Measurements from ENCODE around the gene ADSS1. TPM values are rescaled to one million over a fixed set of nuclear protein-coding genes. Genes with fewer than 3 reads are reported as not detected.
A peak's percentile ranks its signal among the peaks of the same experiment; 100 is the strongest.

The ADSS1 gene
- total RNA-seq, 1 donor from 2014 or later, result 89.8 TPM

DNA sequence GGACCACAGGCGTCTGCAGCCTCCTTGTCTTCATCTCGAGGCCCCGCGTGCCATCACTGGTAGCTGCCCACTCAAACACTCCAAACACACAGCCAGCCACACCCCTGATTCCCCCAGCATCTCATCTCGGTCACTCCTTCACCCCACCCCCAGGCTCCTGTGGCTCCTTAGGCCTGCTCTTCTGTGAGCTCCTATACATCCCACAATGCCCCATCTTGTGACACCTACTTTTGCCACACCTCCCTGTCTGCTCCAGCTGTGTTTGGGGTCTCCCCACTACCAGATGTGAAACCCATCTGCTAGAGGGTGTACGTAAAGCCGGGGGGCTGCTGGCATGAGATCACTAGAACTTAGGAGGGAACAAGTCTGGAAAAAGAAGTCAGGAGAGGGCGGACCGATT, 67.4 kb downstream of the ADSS1 start:
- Histone ChIP-seq H3K9me3 (ENCODE audit: control insufficient read depth in 3 of 3, low read length in 3 of 3) (no peaks in the 10 kb centered on the region), H3K9ac (ENCODE audit: low read depth in 1 of 3, low read length in 3 of 3) (peak overlapping the region in 1 of 3 donors; percentile 88), H3K4me3 (ENCODE audit: low read length in 3 of 3) (no peak overlapping the region), H3K36me3 (ENCODE audit: control insufficient read depth in 3 of 3, insufficient read depth in 3 of 3, low read length in 3 of 3) (peaks cover 16 to 23% (median 17%) of the 10 kb centered on the region in 3 donors), H3K27me3 (ENCODE audit: control insufficient read depth in 3 of 3, insufficient read depth in 3 of 3, low read length in 3 of 3) (no peaks in the 10 kb centered on the region), H3K27ac (ENCODE audit: low read depth, low read length) (no peak overlapping the region), H3K4me1 (ENCODE audit: control insufficient read depth in 3 of 3, insufficient read depth in 3 of 3, low read length in 3 of 3) (peaks cover 40 to 60% (median 53%) of the 10 kb centered on the region in 3 donors)

DNA sequence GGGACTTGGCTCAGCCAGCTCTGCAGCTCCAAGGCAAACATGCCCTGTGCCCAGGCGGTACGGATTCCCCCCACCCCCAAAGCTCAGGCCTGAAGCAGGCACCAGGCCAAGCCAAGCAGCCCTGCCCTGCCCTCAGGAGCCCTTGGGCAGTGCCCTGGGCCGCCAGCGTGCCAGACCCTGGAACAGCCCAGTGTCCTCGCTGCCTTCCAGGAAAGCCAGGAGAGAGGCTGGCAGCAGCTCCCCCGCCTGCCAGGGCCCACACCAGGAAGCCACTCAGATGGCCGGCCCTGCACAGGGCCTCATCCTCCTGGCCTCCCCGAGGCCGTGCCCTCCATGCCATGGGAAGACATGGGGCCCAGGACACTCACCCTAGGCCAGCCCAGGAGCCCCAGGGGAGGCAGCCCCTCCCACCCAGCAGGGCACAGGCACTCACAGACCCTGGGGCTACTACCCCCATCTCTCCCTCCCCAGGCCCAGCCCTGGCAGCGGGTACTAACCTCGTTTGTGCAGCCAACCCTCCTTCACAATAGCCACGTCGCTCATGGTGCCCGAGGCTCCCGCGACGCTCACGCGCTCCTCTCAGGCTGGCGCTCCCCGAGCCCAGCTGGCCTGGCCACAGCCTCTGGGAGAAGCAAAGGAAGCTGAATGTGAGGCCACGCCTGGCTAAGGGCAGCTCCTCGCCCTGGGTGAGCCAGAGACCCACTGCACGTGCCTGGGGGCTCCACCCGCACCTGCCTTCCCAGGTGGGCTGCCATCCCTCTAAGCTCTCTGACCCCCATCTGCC, 68.3 kb downstream of the ADSS1 start:
- H3K36me3 ChIP-seq (ENCODE audit: control insufficient read depth in 3 of 3, insufficient read depth in 3 of 3, low read length in 3 of 3), result peaks cover 16 to 23% (median 17%) of the 10 kb centered on the region in 3 donors
- H3K9ac ChIP-seq (ENCODE audit: low read depth in 1 of 3, low read length in 3 of 3), result peak overlapping the region; percentile 14 to 88 (median 57)
- H3K4me1 ChIP-seq (ENCODE audit: control insufficient read depth in 3 of 3, insufficient read depth in 3 of 3, low read length in 3 of 3), result peaks cover 37 to 56% (median 52%) of the 10 kb centered on the region in 3 donors

DNA sequence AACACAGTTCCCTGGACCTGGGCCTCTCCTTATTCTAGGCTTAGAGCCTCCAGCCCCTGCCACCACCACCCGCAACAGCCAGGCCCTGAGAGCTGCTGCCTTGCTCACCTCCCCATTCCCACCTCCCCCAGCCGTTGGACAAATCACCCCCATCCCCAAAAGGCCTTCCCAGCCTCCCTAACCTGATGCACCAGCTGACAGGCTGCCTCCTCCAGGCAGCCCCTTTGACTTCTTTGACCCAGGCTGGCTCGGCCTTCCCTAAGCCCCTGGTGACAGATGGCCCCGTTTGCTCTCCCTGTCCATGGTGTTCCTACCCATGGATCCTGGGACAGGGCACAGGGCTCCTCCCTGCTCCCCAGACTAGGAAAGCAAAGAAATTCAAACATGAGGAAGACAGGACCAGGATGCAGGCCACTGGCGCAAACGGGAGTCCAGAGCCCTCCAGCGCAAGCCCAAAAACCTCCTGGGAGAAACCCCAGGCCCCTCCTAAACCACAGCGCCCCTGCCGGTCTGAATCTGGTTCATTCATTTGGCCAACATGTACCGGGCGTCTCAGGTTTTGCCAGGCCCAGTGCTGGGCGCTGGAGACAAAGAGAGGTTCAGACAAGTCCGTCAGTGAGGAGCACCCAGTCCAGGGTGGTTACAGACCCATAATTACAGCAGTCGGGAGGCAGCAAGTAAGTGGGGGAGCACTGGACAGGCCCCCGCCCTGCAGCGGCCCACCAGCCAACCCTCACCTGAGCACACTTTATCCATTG, 69.1 kb downstream of the ADSS1 start:
- peaks cover 39 to 61% (median 54%) of the 10 kb centered on the region in 3 donors for H3K4me1 ChIP-seq (ENCODE audit: control insufficient read depth in 3 of 3, insufficient read depth in 3 of 3, low read length in 3 of 3)
- no peak overlapping the region for H3K27ac ChIP-seq (ENCODE audit: low read depth, low read length)
- H3K9ac ChIP-seq (ENCODE audit: low read depth in 1 of 3, low read length in 3 of 3), result peak overlapping the region; percentile 63 to 88 (median 70)

More for the DNA sequence above, 68.3 kb downstream of the ADSS1 start:
- Histone ChIP-seq H3K4me3 (ENCODE audit: low read length in 3 of 3) (peak overlapping the region in 1 of 3 donors; percentile 41), H3K27me3 (ENCODE audit: control insufficient read depth in 3 of 3, insufficient read depth in 3 of 3, low read length in 3 of 3) (no peaks in the 10 kb centered on the region), H3K27ac (ENCODE audit: low read depth, low read length) (no peak overlapping the region), H3K9me3 (ENCODE audit: control insufficient read depth in 3 of 3, low read length in 3 of 3) (no peaks in the 10 kb centered on the region)

DNA sequence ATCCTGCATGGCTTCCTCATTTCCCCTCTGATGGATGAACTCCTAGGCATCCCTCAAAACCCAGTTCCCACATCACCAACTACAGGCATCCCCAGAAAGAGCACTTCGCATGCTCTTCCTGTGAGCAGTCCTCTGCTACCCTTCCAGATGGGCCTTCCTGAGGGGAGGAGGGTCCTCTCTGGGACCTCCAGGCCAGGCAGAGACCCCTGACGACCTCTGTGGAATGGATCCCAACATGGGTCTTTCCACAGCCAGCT, 69.6 kb downstream of the ADSS1 start:
- Histone ChIP-seq H3K27me3 (ENCODE audit: control insufficient read depth in 3 of 3, insufficient read depth in 3 of 3, low read length in 3 of 3) (no peaks in the 10 kb centered on the region), H3K4me3 (ENCODE audit: low read length in 3 of 3) (peak overlapping the region in 2 of 3 donors; percentile 76 to 82), H3K36me3 (ENCODE audit: control insufficient read depth in 3 of 3, insufficient read depth in 3 of 3, low read length in 3 of 3) (peaks cover 12 to 18% (median 17%) of the 10 kb centered on the region in 3 donors), H3K9ac (ENCODE audit: low read depth in 1 of 3, low read length in 3 of 3) (peak overlapping the region; percentile 63 to 88 (median 70)), H3K27ac (ENCODE audit: low read depth, low read length) (no peak overlapping the region), H3K9me3 (ENCODE audit: control insufficient read depth in 3 of 3, low read length in 3 of 3) (no peaks in the 10 kb centered on the region), H3K4me1 (ENCODE audit: control insufficient read depth in 3 of 3, insufficient read depth in 3 of 3, low read length in 3 of 3) (peaks cover 42 to 58% (median 58%) of the 10 kb centered on the region in 3 donors)

More for the DNA sequence above, 69.1 kb downstream of the ADSS1 start:
- peak overlapping the region in 1 of 3 donors; percentile 76 for H3K4me3 ChIP-seq (ENCODE audit: low read length in 3 of 3)
- H3K9me3 ChIP-seq (ENCODE audit: control insufficient read depth in 3 of 3, low read length in 3 of 3), result no peaks in the 10 kb centered on the region
- H3K36me3 ChIP-seq (ENCODE audit: control insufficient read depth in 3 of 3, insufficient read depth in 3 of 3, low read length in 3 of 3), result peaks cover 16 to 21% (median 17%) of the 10 kb centered on the region in 3 donors
- no peaks in the 10 kb centered on the region for H3K27me3 ChIP-seq (ENCODE audit: control insufficient read depth in 3 of 3, insufficient read depth in 3 of 3, low read length in 3 of 3)

DNA sequence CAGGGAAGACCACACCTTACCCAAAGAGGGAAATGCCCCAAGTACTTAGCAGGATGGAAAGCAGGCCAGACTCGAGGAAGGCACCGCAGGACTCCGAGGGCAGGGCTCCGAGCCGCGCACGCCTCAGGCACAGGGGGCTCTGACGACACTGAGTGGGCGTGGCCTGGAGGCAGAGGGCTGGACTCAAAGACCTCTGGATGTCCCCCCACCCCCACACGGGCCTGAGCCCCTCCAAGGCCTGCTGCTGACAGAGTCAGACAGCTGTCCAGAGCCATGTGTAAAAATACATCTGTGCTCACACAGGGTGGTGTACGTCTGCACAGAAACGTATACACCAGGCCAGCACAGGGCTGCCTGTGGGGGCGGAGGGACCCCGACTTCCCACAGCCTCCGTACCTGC, 70.1 kb downstream of the ADSS1 start:
- Histone ChIP-seq H3K4me3 (ENCODE audit: low read length in 3 of 3) (peak overlapping the region; percentile 76 to 82 (median 79)), H3K4me1 (ENCODE audit: control insufficient read depth in 3 of 3, insufficient read depth in 3 of 3, low read length in 3 of 3) (peaks cover 42 to 61% (median 58%) of the 10 kb centered on the region in 3 donors), H3K9ac (ENCODE audit: low read depth in 1 of 3, low read length in 3 of 3) (peak overlapping the region; percentile 70 to 88 (median 74)), H3K27me3 (ENCODE audit: control insufficient read depth in 3 of 3, insufficient read depth in 3 of 3, low read length in 3 of 3) (no peaks in the 10 kb centered on the region), H3K27ac (ENCODE audit: low read depth, low read length) (no peak overlapping the region), H3K9me3 (ENCODE audit: control insufficient read depth in 3 of 3, low read length in 3 of 3) (no peaks in the 10 kb centered on the region), H3K36me3 (ENCODE audit: control insufficient read depth in 3 of 3, insufficient read depth in 3 of 3, low read length in 3 of 3) (peaks cover 12 to 18% (median 17%) of the 10 kb centered on the region in 3 donors)

DNA sequence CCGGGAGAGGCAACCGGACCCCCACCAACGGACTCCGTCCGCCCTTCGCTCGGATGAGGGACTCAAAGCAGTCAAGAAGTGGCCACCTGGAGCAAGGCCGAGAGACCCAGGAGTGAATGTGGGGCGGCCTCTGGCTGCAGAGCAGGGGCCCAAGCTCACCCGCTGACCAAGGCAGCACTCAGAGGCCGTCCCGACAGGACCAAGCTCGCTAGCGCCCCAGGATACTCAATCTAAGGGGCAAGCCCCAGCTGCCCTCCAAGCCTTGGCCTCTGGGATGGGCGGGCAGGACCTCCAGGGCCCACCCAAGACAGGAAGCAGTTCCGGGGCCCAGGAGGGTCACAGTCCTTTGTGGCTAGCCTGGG, 70.6 kb downstream of the ADSS1 start:
- Histone ChIP-seq H3K27ac (ENCODE audit: low read depth, low read length) (peak overlapping the region; percentile 51), H3K9ac (ENCODE audit: low read depth in 1 of 3, low read length in 3 of 3) (peak overlapping the region; percentile 70 to 88 (median 74)), H3K27me3 (ENCODE audit: control insufficient read depth in 3 of 3, insufficient read depth in 3 of 3, low read length in 3 of 3) (no peaks in the 10 kb centered on the region), H3K4me3 (ENCODE audit: low read length in 3 of 3) (peak overlapping the region; percentile 76 to 82 (median 79)), H3K36me3 (ENCODE audit: control insufficient read depth in 3 of 3, insufficient read depth in 3 of 3, low read length in 3 of 3) (peaks cover 10 to 18% (median 15%) of the 10 kb centered on the region in 3 donors), H3K9me3 (ENCODE audit: control insufficient read depth in 3 of 3, low read length in 3 of 3) (no peaks in the 10 kb centered on the region), H3K4me1 (ENCODE audit: control insufficient read depth in 3 of 3, insufficient read depth in 3 of 3, low read length in 3 of 3) (peaks cover 42 to 67% (median 61%) of the 10 kb centered on the region in 3 donors)

- H3K4me3 ChIP-seq (ENCODE audit: low read length in 3 of 3), result peak within 1 kb of the TSS; percentile 76 to 82 (median 79)
- H3K4me1 ChIP-seq (ENCODE audit: control insufficient read depth in 3 of 3, insufficient read depth in 3 of 3, low read length in 3 of 3), result peaks cover 42 to 71% (median 66%) of the 10 kb centered on the region in 3 donors
- peaks cover 6 to 15% (median 14%) of the 10 kb centered on the region in 3 donors for H3K36me3 ChIP-seq (ENCODE audit: control insufficient read depth in 3 of 3, insufficient read depth in 3 of 3, low read length in 3 of 3)
- H3K9ac ChIP-seq (ENCODE audit: low read depth in 1 of 3, low read length in 3 of 3), result peak within 1 kb of the TSS; percentile 73 to 88 (median 74)
- H3K27ac ChIP-seq (ENCODE audit: low read depth, low read length), result peak within 1 kb of the TSS; percentile 70
- no peaks in the 10 kb centered on the region for H3K27me3 ChIP-seq (ENCODE audit: control insufficient read depth in 3 of 3, insufficient read depth in 3 of 3, low read length in 3 of 3)
- H3K9me3 ChIP-seq (ENCODE audit: control insufficient read depth in 3 of 3, low read length in 3 of 3), result no peaks in the 10 kb centered on the region
These were observed 71.2 kb downstream of the ADSS1 start, which contains the start of gene AKT1 for GRCh38 chr14:104794993-104795780. Gene AKT1 (minus strand): TSS chr14:104795748. CDS start chr14:104792643, 3,105 bp downstream.

GRCh38 chr14:104795781-104796686, 72.0 kb downstream of the ADSS1 start:
- peak overlapping the region; percentile 70 for H3K27ac ChIP-seq (ENCODE audit: low read depth, low read length)

More at GRCh38 chr14:104795781-104796686, 72.0 kb downstream of the ADSS1 start:
- Histone ChIP-seq H3K9me3 (ENCODE audit: control insufficient read depth in 3 of 3, low read length in 3 of 3) (no peaks in the 10 kb centered on the region), H3K9ac (ENCODE audit: low read depth in 1 of 3, low read length in 3 of 3) (peak overlapping the region in 2 of 3 donors; percentile 73 to 85), H3K4me3 (ENCODE audit: low read length in 3 of 3) (peak overlapping the region; percentile 48 to 63 (median 59)), H3K4me1 (ENCODE audit: control insufficient read depth in 3 of 3, insufficient read depth in 3 of 3, low read length in 3 of 3) (peaks cover 44 to 73% (median 66%) of the 10 kb centered on the region in 3 donors), H3K36me3 (ENCODE audit: control insufficient read depth in 3 of 3, insufficient read depth in 3 of 3, low read length in 3 of 3) (peaks cover 3 to 8% (median 6%) of the 10 kb centered on the region in 3 donors), H3K27me3 (ENCODE audit: control insufficient read depth in 3 of 3, insufficient read depth in 3 of 3, low read length in 3 of 3) (no peaks in the 10 kb centered on the region)
